Uterus (tissue), 4 donors: Measurements from ENCODE around the gene UBE2R2. TPM values are rescaled to one million over a fixed set of nuclear protein-coding genes. Genes with fewer than 3 reads are reported as not detected.

Experiments used
- DNase-seq, 2 donors: peaks; one replicate each; pipeline ENCODE4 v3.0.0-alpha.2; 2019 to 2020
- H3K27ac ChIP-seq, 2 donors: fragments of 200-600 bp; sonication (generic); 1 replicate in 1 of 2; 2 replicates in 1 of 2; pipeline ENCODE4 v1.5.1; 2016 to 2018
- H3K27me3 ChIP-seq, 2 donors: fragments of 200-600 bp; sonication (generic); one replicate each; pipeline ENCODE4 v1.5.1; 2018 to 2019; ENCODE audit warnings: control low read depth in 1 of 2
- H3K36me3 ChIP-seq, 2 donors: fragments of 200-600 bp; sonication (generic); one replicate each; pipeline ENCODE4 v1.5.1; 2019; ENCODE audit warnings: control low read depth in 1 of 2
- H3K4me1 ChIP-seq, 2 donors: fragments of 200-600 bp; sonication (generic); one replicate each; pipeline ENCODE4 v1.5.1; 2018 to 2019; ENCODE audit warnings: control low read depth in 1 of 2
- H3K4me3 ChIP-seq, 2 donors: fragments of 200-600 bp; sonication (generic); 1 replicate in 1 of 2; 2 replicates in 1 of 2; pipeline ENCODE4 v1.5.1; 2018 to 2019; ENCODE audit warnings: mild to moderate bottlenecking in 1 of 2
- H3K9me3 ChIP-seq, 2 donors: fragments of 200-600 bp; sonication (generic); one replicate each; pipeline ENCODE4 v1.5.1; 2019; ENCODE audit warnings: control low read depth in 1 of 2
- POLR2A ChIP-seq, 2 donors: fragments of 450-650 bp; IDR thresholded peaks; one replicate each; pipeline ENCODE4 v1.6.1; 2016; ENCODE audit warnings: antibody characterized with exemption in 2 of 2, mild to moderate bottlenecking in 1 of 2, moderate library complexity in 1 of 2
- intact Hi-C: fragments of 100-400 bp; cut with DNase I; formaldehyde crosslinking; loops from one replicate; pipeline ENCODE4 v1.15.1; 2023; ENCODE audit warnings: low total_unique reads
- total RNA-seq, 4 donors: library from RNA; depleted of rRNA in 3 of 4; stranded (reverse); fragments of >200 nt in 3 of 4; gene quantifications; one replicate each; pipeline versions ENCODE4 v1.1.0 to v1.2.4, GENCODE V29; 2014 to 2023
- TF ChIP-seq, protein P1 (sequence below), 4 experiments: fragments of 200-600 bp in 2 of 4; fragments of 450-650 bp in 2 of 4; sonication (generic) in 2 of 4; IDR thresholded peaks; one replicate each; pipeline ENCODE4 v1.5.1; 2016 to 2019; ENCODE audit warnings: antibody characterized with exemption in 4 of 4, mild to moderate bottlenecking in 2 of 4, moderate library complexity in 1 of 4
- donor health status: DM: yes; HTN: yes; CAD: no.

UBE2R2 gene
- total RNA-seq, 4 donors from 2014 or later: 5.4 to 46.9 (median 22.1) TPM

DNA sequence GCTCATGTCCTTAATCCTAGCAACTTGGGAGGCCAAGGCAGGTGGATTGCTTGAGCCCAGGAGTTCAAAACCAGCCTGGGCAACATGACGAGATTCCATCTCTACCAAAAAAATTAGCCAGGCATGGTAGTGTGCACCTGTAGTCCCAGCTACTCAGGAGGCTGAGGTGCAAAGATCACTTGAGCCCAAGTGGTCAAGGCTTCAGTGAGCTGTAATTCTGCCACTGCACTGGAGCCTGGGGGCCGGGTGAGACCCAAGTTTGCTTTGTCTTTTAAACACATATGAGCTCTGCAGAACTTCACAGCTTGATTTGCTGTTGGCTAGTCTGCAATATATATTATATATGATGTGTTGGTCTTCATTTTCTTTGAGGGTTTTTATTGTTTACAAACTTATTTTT lies 89.8 kb downstream of the UBE2R2 start:
- Histone ChIP-seq H3K36me3 (no peaks in the 10 kb centered on the region), H3K4me3 (no peak overlapping the region), H3K9me3 (no peaks in the 10 kb centered on the region), H3K27ac (no peak overlapping the region), H3K4me1 (peaks cover 0 to 3% of the 10 kb centered on the region in 2 donors), H3K27me3 (no peaks in the 10 kb centered on the region)
- TF ChIP-seq, protein P1, sequence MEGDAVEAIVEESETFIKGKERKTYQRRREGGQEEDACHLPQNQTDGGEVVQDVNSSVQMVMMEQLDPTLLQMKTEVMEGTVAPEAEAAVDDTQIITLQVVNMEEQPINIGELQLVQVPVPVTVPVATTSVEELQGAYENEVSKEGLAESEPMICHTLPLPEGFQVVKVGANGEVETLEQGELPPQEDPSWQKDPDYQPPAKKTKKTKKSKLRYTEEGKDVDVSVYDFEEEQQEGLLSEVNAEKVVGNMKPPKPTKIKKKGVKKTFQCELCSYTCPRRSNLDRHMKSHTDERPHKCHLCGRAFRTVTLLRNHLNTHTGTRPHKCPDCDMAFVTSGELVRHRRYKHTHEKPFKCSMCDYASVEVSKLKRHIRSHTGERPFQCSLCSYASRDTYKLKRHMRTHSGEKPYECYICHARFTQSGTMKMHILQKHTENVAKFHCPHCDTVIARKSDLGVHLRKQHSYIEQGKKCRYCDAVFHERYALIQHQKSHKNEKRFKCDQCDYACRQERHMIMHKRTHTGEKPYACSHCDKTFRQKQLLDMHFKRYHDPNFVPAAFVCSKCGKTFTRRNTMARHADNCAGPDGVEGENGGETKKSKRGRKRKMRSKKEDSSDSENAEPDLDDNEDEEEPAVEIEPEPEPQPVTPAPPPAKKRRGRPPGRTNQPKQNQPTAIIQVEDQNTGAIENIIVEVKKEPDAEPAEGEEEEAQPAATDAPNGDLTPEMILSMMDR (IDR thresholded peaks at IDR 0.05): no peak
- no peak for TF ChIP-seq POLR2A (IDR thresholded peaks at IDR 0.05)
- intact Hi-C loops: no loop called here
- no peak for DNase-seq

GRCh38 chr9:33907347-33907746 lies 90.4 kb downstream of the UBE2R2 start:
- Histone ChIP-seq H3K4me1 (peaks cover 0 to 3% of the 10 kb centered on the region in 2 donors), H3K36me3 (no peaks in the 10 kb centered on the region), H3K4me3 (no peak overlapping the region), H3K27me3 (no peaks in the 10 kb centered on the region), H3K27ac (no peak overlapping the region), H3K9me3 (no peaks in the 10 kb centered on the region)
- TF ChIP-seq, protein P1 (IDR thresholded peaks at IDR 0.05): no peak
- TF ChIP-seq POLR2A (IDR thresholded peaks at IDR 0.05): no peak
- no peak for DNase-seq
- intact Hi-C loops: no loop called here

DNA sequence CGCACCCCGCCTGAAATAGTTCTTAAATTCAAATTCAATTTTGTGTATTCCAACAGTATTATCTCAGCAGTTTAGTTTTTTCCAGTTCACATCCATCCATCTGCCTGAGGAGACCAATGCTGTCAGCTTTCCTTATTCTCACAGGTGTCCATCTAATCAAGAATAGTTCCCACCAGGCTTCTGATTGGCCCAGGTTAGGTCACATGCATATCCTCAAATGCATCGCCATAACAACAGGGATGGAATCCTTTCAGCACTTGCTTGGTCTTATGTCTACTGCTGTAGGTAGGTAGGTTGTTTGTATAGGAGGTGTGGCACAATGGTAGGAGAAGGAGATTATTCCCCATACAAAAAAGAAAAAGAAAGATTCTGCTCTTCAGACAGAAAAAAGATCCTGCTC lies 91.2 kb downstream of the UBE2R2 start:
- Histone ChIP-seq H3K27ac (no peak overlapping the region), H3K4me1 (peaks cover 0 to 3% of the 10 kb centered on the region in 2 donors), H3K27me3 (no peaks in the 10 kb centered on the region), H3K4me3 (no peak overlapping the region), H3K36me3 (no peaks in the 10 kb centered on the region), H3K9me3 (no peaks in the 10 kb centered on the region)
- intact Hi-C loops: no loop called here
- TF ChIP-seq, protein P1 (IDR thresholded peaks at IDR 0.05): no peak
- TF ChIP-seq POLR2A (IDR thresholded peaks at IDR 0.05): no peak
- DNase-seq: no peak

DNA sequence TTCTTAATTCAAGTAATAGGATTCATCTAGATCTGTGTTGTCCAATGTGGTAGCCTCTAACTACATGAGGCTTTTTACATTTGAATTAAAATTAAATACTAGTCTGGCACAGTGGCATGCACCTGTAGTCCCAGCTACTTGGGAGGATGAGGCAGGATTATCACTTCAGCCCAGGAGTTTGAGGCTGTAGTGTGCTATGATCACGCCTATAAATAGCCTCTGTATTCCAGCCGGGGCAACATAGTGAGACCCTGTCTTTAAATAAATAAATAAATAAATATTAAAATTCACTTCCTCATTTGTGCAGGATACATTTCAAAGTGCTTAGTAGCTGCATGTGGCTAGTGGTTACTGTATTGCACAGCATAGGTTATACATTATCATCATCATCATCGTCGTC lies 91.8 kb downstream of the UBE2R2 start:
- Histone ChIP-seq H3K4me3 (no peak overlapping the region), H3K4me1 (peaks cover 0 to 3% of the 10 kb centered on the region in 2 donors), H3K9me3 (no peaks in the 10 kb centered on the region), H3K36me3 (no peaks in the 10 kb centered on the region), H3K27ac (no peak overlapping the region), H3K27me3 (no peaks in the 10 kb centered on the region)
- intact Hi-C loops: no loop called here
- TF ChIP-seq POLR2A (IDR thresholded peaks at IDR 0.05): no peak
- TF ChIP-seq, protein P1 (IDR thresholded peaks at IDR 0.05): no peak
- DNase-seq: no peak

GRCh38 chr9:33913541-33913940 lies 96.6 kb downstream of the UBE2R2 start:
- intact Hi-C loops: no loop called here
- no peak for TF ChIP-seq POLR2A (IDR thresholded peaks at IDR 0.05)
- TF ChIP-seq, protein P1 (IDR thresholded peaks at IDR 0.05): no peak

More at GRCh38 chr9:33913541-33913940, 96.6 kb downstream of the UBE2R2 start:
- Histone ChIP-seq H3K9me3 (no peaks in the 10 kb centered on the region), H3K4me3 (no peak overlapping the region), H3K4me1 (peaks cover 0 to 3% of the 10 kb centered on the region in 2 donors), H3K27me3 (no peaks in the 10 kb centered on the region), H3K27ac (no peak overlapping the region), H3K36me3 (no peaks in the 10 kb centered on the region)
- no peak for DNase-seq
